K562 (cell line): ENCODE results near the gene C19orf47.

Experiments
- CHD1 ChIP-seq: fragments of 200-600 bp; sonication (generic); IDR thresholded peaks from one replicate; pipeline ENCODE4 v1.6.1; 2012; ENCODE audit warnings: mild to moderate bottlenecking, moderate library complexity, low read length, inconsistent platforms
- CTCF ChIP-seq, 3 experiments: IDR thresholded peaks in 2 of 3; conservative IDR thresholded peaks in 1 of 3; 2 replicates each; pipeline ENCODE4 v1.5.1; 2011 to 2012; ENCODE audit warnings: low read length in 3 of 3, mild to moderate bottlenecking in 3 of 3, control low read depth in 2 of 3, improper control_type of control experiment in 1 of 3, inconsistent platforms in 1 of 3, low read depth in 1 of 3, mixed read lengths in 1 of 3, moderate library complexity in 1 of 3; ENCODE audit not compliant: insufficient read depth in 2 of 3
- EP300 ChIP-seq: IDR thresholded peaks from 2 replicates; pipeline ENCODE4 v1.6.1; 2012; ENCODE audit warnings: low read length, improper control_type of control experiment
- NFE2 ChIP-seq: IDR thresholded peaks from 2 replicates; pipeline ENCODE4 v1.6.1; 2014; ENCODE audit warnings: antibody characterized with exemption, low read depth
- ZNF347 ChIP-seq: fragments of 450-650 bp; formaldehyde crosslinking; IDR thresholded peaks from 2 replicates; pipeline ENCODE4 v1.4.0; 2020; ENCODE audit warnings: low read depth, mild to moderate bottlenecking, moderate library complexity
- TF ChIP-seq, protein P1 (sequence below): sonication (generic); formaldehyde crosslinking; IDR thresholded peaks from 2 replicates; pipeline ENCODE4 v1.8.1; 2022; ENCODE audit warnings: missing genetic modification reagents

DNA sequence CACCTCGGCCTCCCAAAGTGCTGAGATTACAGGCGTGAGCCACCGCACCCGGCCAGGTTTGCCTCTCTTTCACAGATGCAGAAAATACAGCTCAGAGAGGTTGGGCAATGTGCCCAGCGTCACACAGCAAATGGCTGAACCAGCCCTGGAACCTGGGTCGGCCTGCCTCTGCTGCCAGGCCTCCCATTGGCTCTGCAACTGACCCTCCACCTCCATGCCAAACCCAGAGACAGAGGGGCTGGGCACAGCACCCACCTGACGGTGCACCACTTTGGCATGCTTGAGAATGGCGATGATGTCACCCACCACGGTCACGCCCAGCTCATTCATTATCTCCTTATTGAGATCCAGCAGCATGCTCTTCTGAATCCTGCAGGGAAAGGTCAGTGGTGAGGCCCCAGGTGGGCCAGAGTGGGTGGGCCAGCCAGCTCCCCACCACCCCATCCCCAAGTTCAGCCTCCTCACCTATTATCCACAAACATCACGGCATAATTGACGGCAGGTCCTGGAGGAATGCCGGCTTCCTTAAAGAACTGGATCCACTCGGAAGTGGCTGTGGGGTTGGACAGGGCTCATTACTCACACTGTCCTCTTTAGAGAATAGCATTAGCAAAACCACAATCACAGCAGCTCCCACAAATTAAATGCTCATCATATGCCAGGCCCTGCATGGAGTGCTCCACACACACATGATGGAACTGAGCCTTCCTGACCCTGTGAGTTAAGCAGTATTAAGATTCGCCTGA, 12.2 kb downstream of the C19orf47 start:
- TF ChIP-seq EP300 (no peak), NFE2 (no peak), CTCF (IDR thresholded peaks at IDR 0.05 in 2 of 3, conservative IDR thresholded peaks at IDR 0.05 in 1 of 3; ENCODE audit: insufficient read depth in 2 of 3, low read depth in 1 of 3, low read length in 3 of 3) (no peak), ZNF347 (no peak), CHD1 (no peak)
- TF ChIP-seq, protein P1, sequence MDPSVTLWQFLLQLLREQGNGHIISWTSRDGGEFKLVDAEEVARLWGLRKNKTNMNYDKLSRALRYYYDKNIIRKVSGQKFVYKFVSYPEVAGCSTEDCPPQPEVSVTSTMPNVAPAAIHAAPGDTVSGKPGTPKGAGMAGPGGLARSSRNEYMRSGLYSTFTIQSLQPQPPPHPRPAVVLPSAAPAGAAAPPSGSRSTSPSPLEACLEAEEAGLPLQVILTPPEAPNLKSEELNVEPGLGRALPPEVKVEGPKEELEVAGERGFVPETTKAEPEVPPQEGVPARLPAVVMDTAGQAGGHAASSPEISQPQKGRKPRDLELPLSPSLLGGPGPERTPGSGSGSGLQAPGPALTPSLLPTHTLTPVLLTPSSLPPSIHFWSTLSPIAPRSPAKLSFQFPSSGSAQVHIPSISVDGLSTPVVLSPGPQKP (CRISPR knock-in tag), result no peak
